ENCODE measurements around the gene RAB12.

The RAB12 gene

GRCh38 chr18:8685914-8686216 lies 76.6 kb downstream of the RAB12 start:
- no peak for DNase-seq

- DNase-seq: no peak
Observed at GRCh38 chr18:8686611-8687010, 77.4 kb downstream of the RAB12 start.

GRCh38 chr18:8688216-8688800 lies 79.1 kb downstream of the RAB12 start:
- no peak for DNase-seq

DNA sequence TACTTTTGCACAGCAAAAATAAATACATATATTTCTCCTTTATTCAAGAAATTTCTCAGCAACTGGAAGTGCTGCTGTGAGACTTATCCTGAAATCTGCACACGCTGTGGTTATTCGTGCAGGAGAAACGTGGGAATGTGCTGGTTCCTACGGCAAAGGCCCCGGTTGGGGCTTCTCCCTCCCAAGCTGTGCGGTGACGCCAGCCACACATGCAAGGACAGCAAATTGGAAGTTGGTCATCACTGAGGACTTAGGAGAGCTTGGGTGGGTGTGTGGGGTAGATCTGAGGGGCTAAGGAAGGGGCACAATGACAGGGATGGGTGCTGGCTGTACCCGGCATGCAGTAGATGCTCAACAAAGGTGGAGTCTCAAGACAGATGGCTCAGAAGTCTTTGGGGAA lies 79.6 kb downstream of the RAB12 start:
- DNase-seq: no peak

Data from MV-4-11 (cell line).